HCT116 (cell line): ENCODE results near the gene TPGS1.

Experiments
- CTCF ChIP-seq, 3 experiments: fragments of 200-600 bp in 1 of 3; sonication (generic) in 1 of 3; IDR thresholded peaks in 2 of 3; conservative IDR thresholded peaks in 1 of 3; 2 replicates each; pipeline ENCODE4 v1.5.1; 2012 to 2017; ENCODE audit warnings: low read depth in 2 of 3, low read length in 2 of 3, antibody characterized with exemption in 1 of 3, borderline replicate concordance in 1 of 3, control low read depth in 1 of 3, mild to moderate bottlenecking in 1 of 3, mixed read lengths in 1 of 3, mixed run types in 1 of 3, moderate library complexity in 1 of 3; ENCODE audit not compliant: insufficient read depth in 1 of 3
- EZH2phosphoT487 ChIP-seq: fragments of 200-600 bp; IDR thresholded peaks from 2 replicates; pipeline ENCODE4 v1.6.1; 2018; ENCODE audit warnings: antibody characterized with exemption, borderline replicate concordance
- MAX ChIP-seq: IDR thresholded peaks from 2 replicates; pipeline ENCODE4 v1.6.1; 2012
- POLR2A ChIP-seq: IDR thresholded peaks from 2 replicates; pipeline ENCODE4 v1.7.0; 2011; ENCODE audit warnings: borderline replicate concordance; ENCODE audit not compliant: insufficient read depth, insufficient read length; ENCODE audit errors: extremely low read depth
- POLR2AphosphoS5 ChIP-seq: IDR thresholded peaks from 2 replicates; pipeline ENCODE4 v1.6.1; 2011; ENCODE audit warnings: mild to moderate bottlenecking, low read depth, low read length, moderate library complexity

GRCh38 chr19:555474-555808 is 48.1 kb downstream of the TPGS1 start:
- TF ChIP-seq POLR2AphosphoS5 (no peak), CTCF (IDR thresholded peaks at IDR 0.05 in 2 of 3, conservative IDR thresholded peaks at IDR 0.05 in 1 of 3; ENCODE audit: borderline replicate concordance in 1 of 3, insufficient read depth in 1 of 3, low read depth in 2 of 3, low read length in 2 of 3) (no peak), MAX (no peak), EZH2phosphoT487 (no peak), POLR2A (no peak)
